Heart left ventricle (tissue), 16 donors: ENCODE data around the gene MSI2. TPM values are rescaled to one million over a fixed set of nuclear protein-coding genes. Genes with fewer than 3 reads are reported as not detected.

Experiments used
- ATAC-seq, 4 donors: fragments of 200-7000 bp; cut with Tn5 transposase; one replicate each; pipeline ENCODE4 v1.9.1; 2020 to 2022; ENCODE audit warnings: moderate library complexity in 4 of 4, mild to moderate bottlenecking in 3 of 4, moderate number of reproducible peaks in 1 of 4
- DNase-seq, 5 donors: peaks; one replicate each; pipeline ENCODE4 v3.0.0-alpha.2; 2020
- H3K27ac ChIP-seq, 12 donors: fragments of 200-600 bp; sonication (generic) in 4 of 12; one replicate each; pipeline versions ENCODE4 v1.5.0 to v1.8.0; 2016 to 2022; ENCODE audit warnings: mild to moderate bottlenecking in 2 of 12
- H3K27me3 ChIP-seq, 9 donors: fragments of 200-600 bp; sonication (generic) in 2 of 9; one replicate each; pipeline versions ENCODE4 v1.5.1 to v1.8.0; 2016 to 2022; ENCODE audit warnings: mild to moderate bottlenecking in 3 of 9
- H3K36me3 ChIP-seq, 9 donors: fragments of 200-600 bp; sonication (generic) in 2 of 9; one replicate each; pipeline versions ENCODE4 v1.5.0 to v1.8.0; 2018 to 2022; ENCODE audit warnings: mild to moderate bottlenecking in 2 of 9
- H3K4me1 ChIP-seq, 12 donors: fragments of 200-600 bp; sonication (generic) in 4 of 12; one replicate each; pipeline versions ENCODE4 v1.5.0 to v1.8.0; 2016 to 2022; ENCODE audit warnings: mild to moderate bottlenecking in 3 of 12
- H3K4me3 ChIP-seq, 12 donors: fragments of 200-600 bp; sonication (generic) in 4 of 12; one replicate each; pipeline versions ENCODE4 v1.5.0 to v1.8.0; 2017 to 2022; ENCODE audit warnings: mild to moderate bottlenecking in 9 of 12, moderate library complexity in 4 of 12
- H3K9me3 ChIP-seq, 12 donors: fragments of 200-600 bp; sonication (generic) in 4 of 12; one replicate each; pipeline versions ENCODE4 v1.5.0 to v1.8.0; 2016 to 2022; ENCODE audit warnings: mild to moderate bottlenecking in 1 of 12
- POLR2A ChIP-seq, 2 donors: fragments of 450-650 bp; IDR thresholded peaks; one replicate each; pipeline ENCODE4 v1.6.1; 2017; ENCODE audit warnings: antibody characterized with exemption in 2 of 2, mild to moderate bottlenecking in 2 of 2, moderate library complexity in 2 of 2
- WGBS, 4 donors: extraction: QIAGEN DNeasy Blood & Tissue Kit in 2 of 4; methylation state at CpG; one replicate each; pipeline versions ENCODE4 v1.1.5 to v1.1.7; 2013 to 2018; 5-methylcytosine and 5-hydroxymethylcytosine counted together
- intact Hi-C, 10 donors: fragments of 100-400 bp; cut with DNase I; formaldehyde crosslinking; loops; one replicate each; pipeline versions ENCODE4 v1.11.1 to v1.14.2; 2022
- polyA plus RNA-seq, 2 donors: library from polyadenylated mRNA; stranded (reverse); fragments of 200-250 nt; gene quantifications; one replicate each; pipeline ENCODE4 v1.2.3, GENCODE V29; 2013
- total RNA-seq, 9 donors: library from RNA; depleted of rRNA in 2 of 9; stranded (reverse); fragments of >200 nt in 2 of 9; fragmentation: NEBNext Ultra II Directional in 3 of 9; extraction: Animal tissue kit (Norgen Biotek cat#: 25700) in 3 of 9; gene quantifications; one replicate each; pipeline versions ENCODE4 v1.1.0 to v1.2.4, GENCODE V29; 2016 to 2023
- TF ChIP-seq, protein P1 (sequence below), 12 donors: fragments of 200-600 bp; sonication (generic) in 4 of 12; IDR thresholded peaks; one replicate each; pipeline versions ENCODE4 v1.5.0 to v1.8.0; 2018 to 2022; ENCODE audit warnings: antibody characterized with exemption in 12 of 12, mild to moderate bottlenecking in 5 of 12
- donor health status: ischemic (EF 13 %, LVEDD 7.1; RV severe dilation, severe dysfunction).
- donor health status: healthy with polysubstance abuse.
- donor health status: DM: no; HTN: yes; CAD: no.
- donor health status: DM: no; HTN: no; CAD: no.
- donor health status: ischemic (EF 25% LVEDD 6.9; RV normal size, moderate dysfunction).
- donor health status: ischemic (EF 25% LVEDD 5.7; RV mildly dilated, moderate dysfunction).
- donor health status: healthy.
- donor health status: DM: yes; HTN: yes; CAD: no.
- donor health status: ischemic (EF 35%, LVEDD 5.7; RV mildly dilated, moderate dysfunction).
- donor health status: nonischemic (EF 11% LVEDD 7.7; RV severe dilation, severe dysfunction).
- donor health status: DM: yes; HTN: yes; CAD: no.
- donor health status: PGD.
- donor health status: ischemic (EF 29% LVEDD 5.4; RV normal size, mild dysfunction).
- donor health status: nonischemic (EF 23%, LVEDD 6.1; RV moderate dilation, normal function).

Gene MSI2
- total and polyA plus RNA-seq, 11 donors = 35.9 to 120 (median 104) TPM

DNA sequence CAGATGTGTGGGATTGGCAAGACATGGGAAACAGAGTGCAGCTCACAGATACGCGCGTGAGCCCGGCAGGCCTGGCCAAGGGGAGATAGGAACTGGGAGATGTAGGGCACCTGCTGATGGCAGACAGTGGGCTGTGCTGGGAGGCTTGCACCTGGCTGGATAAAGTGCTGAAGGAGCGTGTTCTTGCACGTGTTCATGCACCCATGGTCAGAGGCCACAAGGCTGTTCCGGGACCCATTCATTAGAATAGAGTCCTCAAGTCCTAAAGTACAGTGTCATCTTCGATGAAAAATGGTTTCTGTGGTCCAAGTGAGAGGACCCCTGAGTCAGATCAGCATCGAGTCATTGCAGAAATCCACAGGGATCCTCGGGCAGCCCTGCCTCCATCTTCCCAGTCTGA is 252.3 kb downstream of the MSI2 start:
- no peak for TF ChIP-seq POLR2A (IDR thresholded peaks at IDR 0.05)
- TF ChIP-seq, protein P1, sequence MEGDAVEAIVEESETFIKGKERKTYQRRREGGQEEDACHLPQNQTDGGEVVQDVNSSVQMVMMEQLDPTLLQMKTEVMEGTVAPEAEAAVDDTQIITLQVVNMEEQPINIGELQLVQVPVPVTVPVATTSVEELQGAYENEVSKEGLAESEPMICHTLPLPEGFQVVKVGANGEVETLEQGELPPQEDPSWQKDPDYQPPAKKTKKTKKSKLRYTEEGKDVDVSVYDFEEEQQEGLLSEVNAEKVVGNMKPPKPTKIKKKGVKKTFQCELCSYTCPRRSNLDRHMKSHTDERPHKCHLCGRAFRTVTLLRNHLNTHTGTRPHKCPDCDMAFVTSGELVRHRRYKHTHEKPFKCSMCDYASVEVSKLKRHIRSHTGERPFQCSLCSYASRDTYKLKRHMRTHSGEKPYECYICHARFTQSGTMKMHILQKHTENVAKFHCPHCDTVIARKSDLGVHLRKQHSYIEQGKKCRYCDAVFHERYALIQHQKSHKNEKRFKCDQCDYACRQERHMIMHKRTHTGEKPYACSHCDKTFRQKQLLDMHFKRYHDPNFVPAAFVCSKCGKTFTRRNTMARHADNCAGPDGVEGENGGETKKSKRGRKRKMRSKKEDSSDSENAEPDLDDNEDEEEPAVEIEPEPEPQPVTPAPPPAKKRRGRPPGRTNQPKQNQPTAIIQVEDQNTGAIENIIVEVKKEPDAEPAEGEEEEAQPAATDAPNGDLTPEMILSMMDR (IDR thresholded peaks at IDR 0.05) = no peak
- WGBS, 4 donors = 87 to 94% (median 91%) methylated on average over 10 of the region's 10 CpGs
- DNase-seq (no peak), ATAC-seq (no peak)
- intact Hi-C loops = no loop called here
- Histone ChIP-seq H3K36me3 (no peaks in the 10 kb centered on the region), H3K4me1 (peaks cover 0 to 28% (median 6%) of the 10 kb centered on the region in 12 donors), H3K27me3 (no peaks in the 10 kb centered on the region), H3K9me3 (no peaks in the 10 kb centered on the region), H3K4me3 (no peak overlapping the region), H3K27ac (peak overlapping the region in 1 of 12 donors; percentile 34)

DNA sequence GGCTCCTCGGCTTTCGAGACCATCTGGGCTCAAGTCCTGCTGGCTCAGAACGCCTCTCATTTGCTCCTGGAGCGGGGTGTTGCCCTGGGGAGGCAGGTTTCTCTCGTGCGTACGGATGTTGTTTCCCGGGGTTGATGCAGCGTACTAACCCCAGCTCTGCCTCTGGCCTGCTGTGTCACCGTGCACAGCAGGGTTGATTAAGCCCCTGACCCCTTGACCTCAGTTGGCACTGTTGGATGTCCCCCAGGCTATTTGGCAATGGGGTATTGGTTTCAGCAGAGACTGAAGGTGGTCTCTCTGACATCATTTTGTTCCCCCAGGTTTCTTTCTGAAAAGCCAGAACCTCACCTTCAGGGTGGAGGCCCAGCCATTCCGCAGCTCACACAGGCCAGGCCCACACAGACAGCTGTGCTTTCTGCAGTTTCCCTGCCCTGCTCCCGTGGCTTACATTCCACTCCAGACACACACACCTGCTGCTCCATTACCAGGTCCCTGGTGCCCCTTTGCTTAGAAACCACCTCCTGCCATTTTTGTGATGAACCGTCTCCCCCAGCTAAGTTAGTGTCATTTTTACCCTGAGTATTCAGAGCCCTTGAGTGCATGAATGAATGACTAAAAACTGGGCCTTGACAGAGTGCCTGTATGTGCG is 255.3 kb downstream of the MSI2 start:
- Histone ChIP-seq H3K27me3 (no peaks in the 10 kb centered on the region), H3K9me3 (no peaks in the 10 kb centered on the region), H3K4me1 (peaks cover 0 to 18% (median 4%) of the 10 kb centered on the region in 12 donors), H3K27ac (no peak overlapping the region), H3K4me3 (no peak overlapping the region), H3K36me3 (no peaks in the 10 kb centered on the region)
- no peak for TF ChIP-seq POLR2A (IDR thresholded peaks at IDR 0.05)
- TF ChIP-seq, protein P1 (IDR thresholded peaks at IDR 0.05) = no peak
- DNase-seq (no peak), ATAC-seq (no peak)
- intact Hi-C loops = no loop called here
- WGBS, 4 donors = 91 to 95% (median 94%) methylated on average over 14 of the region's 14 CpGs

DNA sequence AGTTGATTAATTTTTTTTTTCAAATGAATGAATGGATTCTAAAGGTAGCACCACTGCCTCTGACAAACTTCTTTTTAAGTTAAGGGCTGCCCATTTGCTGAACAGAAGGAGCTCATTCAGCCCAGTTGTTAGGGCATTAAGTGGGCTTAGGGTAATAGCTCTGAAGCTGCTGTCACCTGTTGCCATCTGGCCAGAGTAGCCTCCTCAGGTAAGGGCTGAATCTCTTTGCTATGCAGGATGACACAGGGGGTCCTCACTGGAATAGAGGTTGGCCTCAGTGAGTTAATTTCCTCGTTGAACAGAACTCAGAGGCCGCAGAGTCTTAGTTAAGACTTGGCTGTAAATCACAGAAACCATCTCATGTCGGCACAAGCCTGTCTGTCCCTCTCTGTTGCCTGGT is 255.9 kb downstream of the MSI2 start:
- Histone ChIP-seq H3K27me3 (no peaks in the 10 kb centered on the region), H3K4me3 (no peak overlapping the region), H3K4me1 (peaks cover 0 to 21% (median 5%) of the 10 kb centered on the region in 12 donors), H3K36me3 (no peaks in the 10 kb centered on the region), H3K9me3 (no peaks in the 10 kb centered on the region), H3K27ac (no peak overlapping the region)
- DNase-seq (no peak), ATAC-seq (no peak)
- 90 to 93% (median 92%) methylated on average over 3 of the region's 3 CpGs for WGBS, 4 donors
- intact Hi-C loops = no loop called here
- TF ChIP-seq POLR2A (IDR thresholded peaks at IDR 0.05) = no peak
- TF ChIP-seq, protein P1 (IDR thresholded peaks at IDR 0.05) = no peak

DNA sequence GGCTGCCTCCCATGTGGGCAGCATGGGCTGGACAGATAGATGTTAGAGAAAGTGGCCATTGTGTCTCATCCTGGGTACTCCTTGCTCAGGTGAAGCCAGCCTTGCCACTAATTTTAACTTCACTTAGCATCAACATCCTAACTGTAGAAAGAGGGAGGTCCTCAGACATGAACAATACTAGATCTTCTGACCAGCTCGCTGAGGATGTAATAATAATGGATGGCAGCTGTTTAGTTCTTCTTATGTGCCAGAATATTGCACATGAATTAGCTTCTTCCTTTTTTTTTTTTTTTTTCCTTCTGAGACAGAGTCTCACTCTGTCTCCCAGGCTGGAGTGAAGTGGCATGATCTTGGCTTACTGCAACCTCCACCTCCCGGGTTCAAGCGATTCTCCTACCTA is 256.4 kb downstream of the MSI2 start:
- no peak overlapping the region for H3K27ac ChIP-seq
- H3K4me3 ChIP-seq = no peak overlapping the region
- TF ChIP-seq, protein P1 (IDR thresholded peaks at IDR 0.05) = no peak
- TF ChIP-seq POLR2A (IDR thresholded peaks at IDR 0.05) = no peak
- 92 to 97% (median 95%) methylated on average over 3 of the region's 3 CpGs for WGBS, 4 donors
- no peaks in the 10 kb centered on the region for H3K27me3 ChIP-seq
- no peaks in the 10 kb centered on the region for H3K9me3 ChIP-seq
- intact Hi-C loops = no loop called here
- ATAC-seq (no peak), DNase-seq (no peak)
- peaks cover 0 to 23% (median 8%) of the 10 kb centered on the region in 12 donors for H3K4me1 ChIP-seq
- H3K36me3 ChIP-seq = no peaks in the 10 kb centered on the region
